Prostate gland (tissue), 2 donors: Measurements from ENCODE around the gene DEAF1. TPM values are rescaled to one million over a fixed set of nuclear protein-coding genes. Genes with fewer than 3 reads are reported as not detected.

Experiments used
- DNase-seq: peaks from one replicate; pipeline ENCODE4 v3.0.0-alpha.2; 2019; ENCODE audit warnings: low spot score
- H3K27ac ChIP-seq, 2 donors: fragments of 200-600 bp; sonication (generic); 2 replicates each; pipeline ENCODE4 v1.5.1; 2017 to 2019
- H3K27me3 ChIP-seq: fragments of 200-600 bp; sonication (generic); replicated peaks from 2 replicates; pipeline ENCODE4 v1.5.1; 2019; ENCODE audit not compliant: insufficient read depth
- H3K36me3 ChIP-seq, 2 donors: fragments of 200-600 bp; sonication (generic); 1 replicate in 1 of 2; 2 replicates in 1 of 2; pipeline versions ENCODE4 v1.5.1 to v1.8.1; 2017 to 2019
- H3K4me1 ChIP-seq: fragments of 200-600 bp; sonication (generic); replicated peaks from 2 replicates; pipeline ENCODE4 v1.5.1; 2019
- H3K4me3 ChIP-seq, 2 donors: fragments of 200-600 bp; sonication (generic); 2 replicates each; pipeline ENCODE4 v1.5.1; 2017 to 2019
- H3K9me3 ChIP-seq: fragments of 200-600 bp; sonication (generic); 2 replicates; pipeline ENCODE4 v1.5.1; 2017
- CTCF ChIP-seq, 4 experiments: fragments of 200-600 bp in 2 of 4; fragments of 450-650 bp in 2 of 4; sonication (generic) in 2 of 4; IDR thresholded peaks; 1 replicate in 3 of 4; 2 replicates in 1 of 4; pipeline ENCODE4 v1.5.1; 2016 to 2019; ENCODE audit warnings: antibody characterized with exemption in 4 of 4, mild to moderate bottlenecking in 2 of 4, moderate library complexity in 2 of 4
- POLR2A ChIP-seq: fragments of 450-650 bp; IDR thresholded peaks from one replicate; pipeline ENCODE4 v1.6.1; 2016; ENCODE audit warnings: antibody characterized with exemption, mild to moderate bottlenecking
- POLR2AphosphoS5 ChIP-seq: sonication (generic); formaldehyde crosslinking; IDR thresholded peaks from one replicate; pipeline ENCODE4 v1.6.1; 2017; ENCODE audit warnings: antibody characterized with exemption
- WGBS: methylation state at CpG from one replicate; pipeline ENCODE4 v1.1.5; 2018; 5-methylcytosine and 5-hydroxymethylcytosine counted together
- intact Hi-C: fragments of 100-400 bp; cut with DNase I; formaldehyde crosslinking; loops from one replicate; pipeline ENCODE4 v1.14.2; 2022
- total RNA-seq, 2 donors: library from RNA; depleted of rRNA; stranded (reverse); fragments of >200 nt; gene quantifications; one replicate each; pipeline ENCODE4 v1.1.0, GENCODE V29; 2016

Gene DEAF1
- total RNA-seq, 2 donors from 2014 or later, result 53.5 to 102 TPM

DNA sequence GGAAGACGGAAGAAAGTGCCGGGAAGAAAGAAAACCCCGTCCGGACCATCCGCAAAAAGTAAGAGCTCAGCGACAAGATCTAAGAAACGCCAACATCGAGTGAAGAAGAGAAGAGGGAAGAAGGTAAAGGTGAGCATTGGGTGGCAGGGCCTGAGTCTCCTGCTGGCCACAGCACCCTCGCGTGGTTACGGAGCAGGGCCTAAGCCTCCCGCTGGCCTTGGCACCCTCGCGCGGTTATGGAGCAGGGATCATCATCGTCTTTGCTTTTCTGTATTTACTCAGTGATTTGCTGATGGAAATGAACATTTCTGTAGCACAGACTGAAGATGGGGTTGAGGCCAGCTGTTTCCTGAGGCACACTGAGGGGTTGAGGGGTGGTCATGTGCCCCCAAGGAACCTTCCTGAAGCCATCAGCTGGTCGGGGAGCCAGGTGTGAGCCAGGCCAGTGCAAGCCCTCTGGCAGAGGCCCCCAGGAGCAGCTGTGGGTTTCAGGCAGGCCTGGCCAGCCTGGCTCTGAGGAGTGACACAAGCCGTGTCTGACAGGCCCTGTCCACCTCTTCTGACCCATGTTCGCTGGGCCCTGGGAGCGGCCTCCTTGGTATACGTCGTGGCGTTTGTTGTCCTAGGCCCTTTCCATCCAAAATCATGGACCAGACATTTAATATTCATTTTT is 93.3 kb downstream of the DEAF1 start:
- TF ChIP-seq POLR2AphosphoS5, result no peak
- no peak for TF ChIP-seq CTCF (IDR thresholded peaks at IDR 0.05)
- TF ChIP-seq POLR2A, result no peak
- intact Hi-C loops, result no loop called here
- H3K36me3 ChIP-seq, result peaks cover 22 to 47% of the 10 kb centered on the region in 2 donors
- no peak for DNase-seq
- H3K27ac ChIP-seq, result no peak overlapping the region
- H3K27me3 ChIP-seq, result no peaks in the 10 kb centered on the region
- no peaks in the 10 kb centered on the region for H3K9me3 ChIP-seq
- no peak overlapping the region for H3K4me3 ChIP-seq
- WGBS, result 91% methylated on average over 23 of the region's 23 CpGs
- no peaks in the 10 kb centered on the region for H3K4me1 ChIP-seq

GRCh38 chr11:598005-598680 is 96.9 kb downstream of the DEAF1 start:
- no peaks in the 10 kb centered on the region for H3K4me1 ChIP-seq
- DNase-seq, result no peak
- 90% methylated on average over 30 of the region's 30 CpGs for WGBS
- TF ChIP-seq CTCF (IDR thresholded peaks at IDR 0.05) (no peak), POLR2AphosphoS5 (no peak), POLR2A (no peak)
- no peaks in the 10 kb centered on the region for H3K27me3 ChIP-seq
- H3K4me3 ChIP-seq, result no peak overlapping the region
- H3K36me3 ChIP-seq, result peaks cover 7 to 41% of the 10 kb centered on the region in 2 donors
- H3K27ac ChIP-seq, result no peak overlapping the region
- H3K9me3 ChIP-seq, result no peaks in the 10 kb centered on the region
- intact Hi-C loops, result no loop called here

- no peak for DNase-seq
- 87% methylated on average over 29 of the region's 29 CpGs for WGBS
Measured at GRCh38 chr11:597166-597725, 97.8 kb downstream of the DEAF1 start.

DNA sequence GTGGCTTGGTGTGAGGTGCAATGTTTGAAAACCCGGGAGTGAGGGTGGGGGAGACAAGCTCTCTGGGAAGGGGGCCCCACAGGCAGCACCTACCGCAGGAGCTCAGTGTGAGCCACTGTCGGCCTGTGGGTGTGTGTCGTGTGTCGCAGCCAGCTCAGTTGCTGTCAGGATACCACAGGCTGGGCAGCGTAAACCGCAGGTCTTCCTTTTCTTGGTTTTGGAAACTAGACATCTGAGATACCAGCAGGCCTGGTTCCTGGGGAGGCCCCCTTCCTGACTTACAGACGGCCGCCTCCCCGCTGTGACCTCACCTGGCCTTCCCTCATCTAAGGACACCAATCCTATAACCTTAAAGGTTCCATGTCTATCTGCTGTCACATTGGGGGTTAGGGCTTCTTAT is 98.6 kb downstream of the DEAF1 start:
- Histone ChIP-seq H3K4me3 (no peak overlapping the region), H3K4me1 (no peaks in the 10 kb centered on the region), H3K27me3 (no peaks in the 10 kb centered on the region), H3K27ac (no peak overlapping the region), H3K36me3 (peaks cover 16 to 34% of the 10 kb centered on the region in 2 donors), H3K9me3 (no peaks in the 10 kb centered on the region)
- intact Hi-C loops, result no loop called here
- 91% methylated on average over 10 of the region's 10 CpGs for WGBS
- no peak for DNase-seq
- no peak for TF ChIP-seq POLR2A
- TF ChIP-seq CTCF (IDR thresholded peaks at IDR 0.05), result no peak
- TF ChIP-seq POLR2AphosphoS5, result no peak

More at GRCh38 chr11:597166-597725, 97.8 kb downstream of the DEAF1 start:
- intact Hi-C loops, result no loop called here
- Histone ChIP-seq H3K4me3 (no peak overlapping the region), H3K9me3 (no peaks in the 10 kb centered on the region), H3K4me1 (no peaks in the 10 kb centered on the region), H3K36me3 (peaks cover 15 to 39% of the 10 kb centered on the region in 2 donors), H3K27me3 (no peaks in the 10 kb centered on the region), H3K27ac (no peak overlapping the region)
- TF ChIP-seq POLR2A (no peak), CTCF (IDR thresholded peaks at IDR 0.05) (no peak), POLR2AphosphoS5 (no peak)
